HG03432 (cell line): ENCODE measurements around the gene PDXK.

Experiments
- ATAC-seq: cut with Tn5 transposase; IDR thresholded peaks from one replicate; pipeline ENCODE4 v1.9.1; 2021; ENCODE audit warnings: mild to moderate bottlenecking, moderate library complexity; ENCODE audit not compliant: unreplicated experiment

PDXK gene

DNA sequence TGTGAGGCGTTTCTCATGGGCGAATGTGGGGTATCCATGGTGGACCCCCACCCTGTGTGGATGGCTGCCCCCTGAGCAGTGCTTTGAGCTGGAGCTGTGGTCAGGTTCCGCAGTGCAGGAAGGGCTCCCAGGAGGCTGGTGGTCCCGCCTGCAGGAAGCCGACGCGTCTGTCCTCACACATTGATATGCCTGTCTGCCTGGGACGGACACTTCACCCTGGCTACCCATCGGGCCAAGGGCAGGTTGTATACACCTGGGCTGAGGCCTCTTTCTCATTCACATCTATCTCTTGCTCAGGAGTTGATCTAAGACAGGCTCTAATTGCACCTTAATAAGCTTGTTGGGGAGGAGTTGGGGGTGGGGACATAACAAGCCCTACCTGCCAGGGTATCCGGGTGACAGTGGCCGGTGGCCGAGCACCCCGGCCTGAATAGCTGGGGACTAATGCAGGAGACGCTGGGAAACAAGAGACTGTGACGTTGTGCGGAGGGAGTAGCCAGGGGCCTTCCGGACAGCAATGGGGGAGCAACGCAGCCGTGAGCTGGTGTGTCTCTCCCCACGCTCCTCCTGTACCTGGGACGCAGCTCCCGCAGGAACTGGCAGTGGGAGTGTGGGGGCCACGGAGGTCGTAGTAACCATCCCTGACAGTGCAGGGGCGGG lies 21.7 kb downstream of the PDXK start:
- no peak for ATAC-seq

DNA sequence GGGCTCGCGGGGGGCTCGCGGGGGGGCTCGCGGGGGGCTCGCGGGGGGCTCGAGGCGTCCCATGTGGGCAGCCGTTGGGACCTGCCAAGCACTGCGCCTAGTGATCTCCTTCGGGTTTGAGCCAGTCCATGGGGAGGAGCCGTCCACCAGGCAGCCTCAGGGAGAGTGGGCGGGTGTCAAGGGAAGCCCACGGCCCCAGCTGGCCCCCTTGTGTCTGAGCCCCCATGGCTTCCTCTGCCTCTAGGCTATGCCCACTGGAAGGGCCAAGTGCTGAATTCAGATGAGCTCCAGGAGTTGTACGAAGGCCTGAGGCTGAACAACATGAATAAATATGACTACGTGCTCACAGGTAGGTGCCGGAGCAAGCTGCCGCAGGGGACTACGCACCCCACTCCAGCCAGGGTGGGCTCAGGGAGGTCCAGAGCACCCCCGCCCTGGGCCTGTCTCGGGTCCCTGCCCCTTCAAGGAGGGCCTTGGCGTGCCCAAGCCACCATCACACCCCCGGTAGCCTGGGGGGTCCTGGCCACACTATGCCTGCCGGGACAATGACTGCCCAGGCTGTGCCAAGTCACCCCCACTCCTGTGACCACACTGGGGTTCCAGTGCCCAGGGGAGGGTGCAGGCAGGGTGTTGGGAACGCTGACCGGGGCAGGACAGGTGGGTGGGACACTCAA lies 22.6 kb downstream of the PDXK start:
- ATAC-seq: no peak

DNA sequence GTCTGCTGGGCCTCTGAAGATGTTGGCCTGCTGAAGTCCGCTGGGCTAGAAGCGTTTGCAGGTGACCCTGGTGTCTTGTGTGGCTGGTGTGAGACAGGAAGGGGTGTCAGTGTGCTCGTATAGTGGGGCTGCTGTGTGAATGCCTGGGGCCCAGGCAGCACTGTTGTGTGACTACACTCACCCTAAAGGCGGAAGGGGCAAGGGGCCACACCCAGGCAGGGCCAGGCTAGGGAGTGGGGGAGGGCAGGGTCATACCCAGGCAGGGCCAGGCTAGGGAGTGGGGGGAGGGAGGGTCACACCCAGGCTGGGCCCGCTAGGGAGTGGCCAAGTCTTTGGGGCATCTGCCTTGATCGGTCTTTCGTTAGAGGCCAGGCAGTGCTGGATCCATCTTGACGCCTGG lies 25.0 kb downstream of the PDXK start:
- no peak for ATAC-seq

DNA sequence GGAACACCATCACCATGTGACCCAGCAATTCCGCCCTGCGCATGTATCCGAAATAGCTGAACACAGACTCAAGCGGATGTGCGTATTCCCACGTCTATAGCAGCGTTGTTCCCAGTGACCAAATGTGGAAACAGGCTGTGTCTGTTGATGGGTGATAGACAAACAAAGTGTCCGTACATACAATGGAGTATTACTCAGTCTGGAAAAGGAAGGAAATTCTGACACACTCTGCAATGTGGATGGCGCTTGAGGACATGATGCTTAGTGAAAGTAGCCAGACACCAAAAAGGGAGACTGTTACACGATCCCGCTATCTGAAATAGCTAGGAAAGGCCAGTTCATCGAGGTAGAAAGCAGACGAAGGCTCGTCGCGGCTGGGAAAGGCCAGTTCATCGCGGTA lies 25.8 kb downstream of the PDXK start:
- ATAC-seq: no peak

DNA sequence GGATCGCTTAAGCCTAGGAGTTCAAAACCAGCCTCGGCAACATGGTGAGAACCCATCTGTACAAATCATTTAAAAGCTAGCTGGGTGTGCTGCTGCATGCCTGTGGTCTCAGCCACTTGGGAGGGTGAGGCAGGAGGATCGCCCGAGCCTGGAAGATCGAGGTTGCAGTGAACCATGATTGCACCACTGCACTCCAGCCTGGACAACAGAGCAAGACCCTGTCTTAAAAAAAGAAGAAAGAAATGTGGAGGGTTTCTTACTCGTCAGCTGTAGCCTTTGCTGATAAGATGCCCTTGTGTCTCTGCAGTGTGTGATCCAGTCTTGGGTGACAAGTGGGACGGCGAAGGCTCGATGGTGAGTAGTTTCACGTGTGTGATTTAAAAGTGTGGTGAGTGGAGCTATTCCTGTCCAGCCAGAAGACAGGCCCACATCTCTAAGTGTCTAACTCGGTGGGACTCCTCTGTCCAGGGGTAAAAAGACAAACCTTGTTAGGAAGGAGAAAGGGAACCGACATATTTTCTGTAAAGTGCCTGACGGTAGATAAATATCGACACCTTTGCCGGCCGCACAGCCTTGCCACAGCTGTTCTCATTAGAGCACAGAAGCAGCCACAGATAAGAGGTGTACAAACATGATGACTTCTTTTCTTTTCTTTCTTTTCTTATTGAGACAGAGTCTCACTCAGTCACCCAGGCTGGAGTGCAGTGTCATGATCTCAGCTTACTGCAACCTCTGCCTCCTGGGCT lies 27.0 kb downstream of the PDXK start:
- ATAC-seq: no peak

DNA sequence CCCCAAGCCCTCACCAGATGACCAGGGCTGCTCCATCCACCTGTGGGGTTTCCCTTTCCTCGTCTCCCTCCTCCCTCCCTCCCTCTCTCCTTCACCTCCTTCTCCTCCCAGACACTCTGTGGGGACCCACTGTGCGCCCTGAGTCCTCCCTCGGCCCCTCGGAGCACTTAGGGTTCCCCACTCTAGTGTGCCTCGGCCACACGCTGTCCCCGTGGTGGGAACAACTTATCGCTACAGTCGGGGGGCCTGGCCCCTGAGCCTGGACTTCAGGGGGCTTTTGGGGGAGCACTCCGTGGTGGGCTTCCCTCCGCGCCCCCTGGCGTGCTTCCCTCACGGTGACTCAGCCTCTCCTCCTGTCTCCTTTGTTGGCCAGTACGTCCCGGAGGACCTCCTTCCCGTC lies 29.7 kb downstream of the PDXK start:
- ATAC-seq: no peak

DNA sequence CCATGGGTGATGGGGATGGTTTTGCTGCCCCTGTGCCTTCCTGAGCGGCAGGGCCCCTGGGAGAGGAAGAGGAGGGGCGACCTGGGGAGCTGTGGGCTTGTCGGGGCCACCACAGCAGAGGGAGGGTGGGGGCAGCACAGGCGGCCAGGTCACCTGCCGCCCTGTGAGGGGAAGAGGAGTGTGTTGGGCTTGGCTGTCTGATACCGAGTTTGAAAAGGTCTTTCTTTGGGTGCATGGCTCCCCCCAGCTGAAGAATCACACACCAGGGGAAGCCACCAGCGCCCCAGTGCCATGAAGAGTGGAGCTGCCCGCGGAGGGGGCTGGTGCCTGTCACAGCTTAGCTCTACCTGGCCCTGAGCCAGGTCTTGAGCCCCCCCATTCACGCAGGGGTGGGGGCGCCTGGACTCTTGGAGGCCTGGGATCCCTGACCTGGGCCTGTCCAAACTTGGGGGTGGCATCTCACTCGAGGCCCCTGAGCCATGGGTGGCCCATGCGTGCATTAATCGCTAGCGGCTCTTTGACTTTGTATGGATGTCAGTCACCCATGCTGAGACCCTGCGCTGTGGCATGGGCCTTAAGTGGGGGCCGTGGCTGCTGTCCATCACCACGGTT lies 30.8 kb downstream of the PDXK start:
- no peak for ATAC-seq

DNA sequence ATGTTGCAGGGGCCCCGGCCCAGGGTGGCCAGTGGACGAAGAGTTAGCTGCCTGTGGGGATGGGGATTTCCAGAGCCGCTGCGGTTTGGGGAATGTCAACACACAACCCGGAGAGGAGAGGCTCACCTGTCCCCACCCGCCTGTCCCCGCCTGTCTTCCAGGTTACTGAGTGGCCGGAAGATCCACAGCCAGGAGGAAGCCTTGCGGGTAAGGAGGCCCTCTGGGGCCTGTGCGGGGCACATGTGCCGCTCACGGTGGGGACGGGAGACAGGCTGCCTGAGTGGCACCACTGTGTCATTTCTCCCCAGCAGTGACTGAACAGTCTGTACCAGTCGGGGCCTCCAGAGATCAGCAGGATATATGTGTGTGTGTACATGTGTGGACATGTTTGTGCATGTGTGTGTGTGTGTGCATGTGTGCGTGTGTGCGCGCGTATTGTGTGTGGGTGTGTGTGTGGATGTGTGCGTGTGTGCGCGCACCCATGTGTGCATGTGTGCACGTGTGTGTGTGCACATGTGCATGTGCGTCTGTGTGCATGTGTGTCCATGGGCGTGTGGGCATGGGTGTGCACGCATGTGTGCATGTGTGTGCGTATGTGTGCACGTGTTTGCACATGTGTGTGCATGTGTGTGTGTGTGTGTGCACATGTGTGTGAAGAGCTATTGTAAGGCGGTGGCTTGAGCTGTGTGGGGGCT lies 31.6 kb downstream of the PDXK start:
- ATAC-seq: no peak

DNA sequence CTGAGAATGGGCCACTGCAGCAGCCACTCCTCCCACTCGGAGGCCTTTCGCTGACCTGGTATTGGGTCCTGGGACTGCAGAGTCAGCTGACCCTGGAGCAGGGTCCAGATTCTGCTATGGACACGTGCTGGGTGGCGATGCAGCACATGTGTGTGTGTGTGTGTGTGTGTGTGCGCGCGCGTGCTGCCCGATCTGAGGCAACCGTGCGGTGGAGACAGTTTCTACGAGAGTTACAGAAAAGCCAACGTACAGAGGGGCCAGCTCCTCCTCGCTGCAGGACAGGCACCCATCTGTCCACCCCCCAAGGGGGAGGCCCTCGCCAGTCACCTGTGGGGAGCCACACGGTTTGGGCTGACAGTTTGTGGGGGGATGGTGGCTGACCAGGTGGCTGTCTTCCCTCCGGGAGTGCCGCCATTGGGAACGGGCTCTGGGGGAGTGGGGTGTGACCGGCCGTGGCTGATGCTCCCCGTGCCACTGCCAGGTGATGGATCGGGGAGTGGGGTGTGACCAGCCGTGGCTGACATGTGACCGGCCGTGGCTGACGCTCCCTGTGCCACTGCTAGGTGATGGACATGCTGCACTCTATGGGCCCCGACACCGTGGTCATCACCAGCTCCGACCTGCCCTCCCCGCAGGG lies 33.1 kb downstream of the PDXK start:
- no peak for ATAC-seq

DNA sequence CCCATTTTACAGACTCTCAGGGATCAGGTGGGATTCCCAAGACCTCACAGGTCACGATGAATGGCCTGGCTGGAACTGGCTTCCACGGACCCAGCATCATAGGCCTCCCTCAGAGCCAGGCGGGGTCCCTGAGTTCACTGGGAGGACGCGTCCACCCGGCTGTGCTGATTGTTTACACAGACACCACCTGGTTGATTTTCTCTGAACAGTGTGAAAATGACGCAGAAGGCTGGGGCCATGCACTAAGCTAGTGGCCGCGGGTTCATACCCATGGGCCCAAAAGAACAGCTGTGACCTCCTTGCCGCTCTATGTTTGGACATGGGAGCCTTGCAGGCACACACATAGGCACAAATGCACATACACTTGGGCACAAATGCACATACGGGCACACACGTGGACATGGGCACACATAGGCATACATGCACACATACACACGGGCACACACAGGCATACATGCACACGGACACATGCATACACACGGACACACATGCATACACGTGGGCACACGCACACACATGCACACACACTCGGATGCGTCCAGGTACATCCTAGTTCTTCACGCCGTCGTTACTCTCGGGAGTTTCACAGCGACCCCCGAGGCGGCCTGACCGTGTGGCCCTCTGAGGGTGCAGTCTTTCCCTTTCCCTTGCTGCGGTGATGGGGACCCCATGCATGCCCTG lies 34.0 kb downstream of the PDXK start:
- no peak for ATAC-seq

DNA sequence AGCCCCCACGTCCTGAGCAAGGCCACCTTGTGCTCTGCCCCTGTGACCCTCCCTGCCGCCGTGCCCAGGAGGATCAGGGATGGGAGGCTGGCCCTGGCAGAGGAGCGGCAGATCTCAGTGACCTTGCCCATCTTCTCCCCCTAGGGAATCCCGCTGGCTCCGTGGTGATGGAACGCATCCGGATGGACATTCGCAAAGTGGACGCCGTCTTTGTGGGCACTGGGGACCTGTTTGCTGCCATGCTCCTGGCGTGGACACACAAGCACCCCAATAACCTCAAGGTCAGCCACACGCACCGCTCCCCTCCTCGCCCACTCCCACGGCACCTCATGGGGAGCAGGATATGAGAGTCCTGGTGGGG lies 34.5 kb downstream of the PDXK start:
- no peak for ATAC-seq

DNA sequence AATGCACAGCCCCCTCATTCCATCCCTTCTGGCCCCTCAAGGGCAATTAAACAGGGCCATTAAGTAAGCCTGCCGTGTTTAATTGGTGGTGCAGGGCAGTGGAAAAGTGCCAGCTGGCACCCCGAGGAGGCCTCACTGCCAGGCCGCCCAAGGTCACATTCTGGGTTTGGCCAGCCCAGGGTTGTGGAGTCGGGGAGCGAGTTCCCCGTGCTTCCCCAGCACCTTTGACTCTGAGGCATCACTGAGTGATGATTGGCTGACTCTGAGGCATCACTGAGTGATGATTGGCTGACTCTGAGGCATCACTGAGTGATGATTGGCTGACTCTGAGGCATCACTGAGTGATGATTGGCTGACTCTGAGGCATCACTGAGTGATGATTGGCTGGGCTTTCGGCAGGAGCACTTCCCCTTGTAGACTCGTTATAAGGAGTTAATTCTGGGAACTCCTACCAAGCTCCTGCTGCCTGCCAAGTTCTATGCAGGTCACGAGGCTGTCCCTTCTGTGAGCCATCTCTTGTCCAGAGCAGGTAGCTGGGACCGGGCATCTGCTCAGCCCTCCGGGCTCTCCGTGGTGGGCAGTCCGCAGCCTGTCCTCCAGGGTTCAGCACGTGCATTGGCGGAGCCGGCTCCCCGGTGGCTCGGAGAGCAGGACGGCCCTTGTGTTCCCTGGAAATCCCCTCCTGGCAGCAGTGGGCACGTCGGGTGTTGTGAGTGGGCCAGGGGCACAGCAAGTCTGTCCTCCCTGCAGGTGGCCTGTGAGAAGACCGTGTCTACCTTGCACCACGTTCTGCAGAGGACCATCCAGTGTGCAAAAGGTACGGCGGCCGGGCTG lies 36.2 kb downstream of the PDXK start:
- ATAC-seq: no peak

DNA sequence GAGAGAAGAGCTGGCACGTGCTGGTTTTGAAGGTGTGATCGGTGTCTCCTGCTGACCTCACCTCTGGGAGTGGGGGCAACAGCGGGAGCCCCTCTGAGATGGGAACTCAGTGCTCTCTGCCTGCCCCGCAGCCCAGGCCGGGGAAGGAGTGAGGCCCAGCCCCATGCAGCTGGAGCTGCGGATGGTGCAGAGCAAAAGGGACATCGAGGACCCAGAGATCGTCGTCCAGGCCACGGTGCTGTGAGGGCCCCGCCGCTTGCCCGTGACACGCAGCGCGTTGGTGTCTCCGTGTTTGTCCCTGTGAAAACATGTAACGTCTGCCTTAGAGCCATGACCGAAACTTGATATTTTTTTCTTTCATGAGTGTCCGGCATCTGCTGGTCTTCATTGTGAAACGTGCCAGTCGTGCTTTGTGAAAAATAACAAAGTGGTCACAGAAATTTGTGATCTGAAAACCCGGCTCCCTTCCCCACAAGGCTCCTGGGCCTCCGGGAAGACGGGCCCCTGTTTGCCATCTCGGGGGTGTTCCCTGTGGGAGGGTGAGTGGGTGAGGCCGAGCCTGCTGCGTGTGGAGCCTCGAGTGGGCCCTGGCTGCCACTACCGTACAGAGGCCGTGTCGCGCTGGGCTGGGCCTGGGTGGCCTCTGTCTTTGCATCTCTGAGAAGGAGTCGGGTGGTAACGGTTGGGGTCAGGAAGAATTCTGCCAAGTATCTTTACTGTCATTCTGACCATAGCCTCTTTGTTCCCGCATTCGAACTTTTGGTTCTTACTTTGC lies 37.1 kb downstream of the PDXK start:
- no peak for ATAC-seq

DNA sequence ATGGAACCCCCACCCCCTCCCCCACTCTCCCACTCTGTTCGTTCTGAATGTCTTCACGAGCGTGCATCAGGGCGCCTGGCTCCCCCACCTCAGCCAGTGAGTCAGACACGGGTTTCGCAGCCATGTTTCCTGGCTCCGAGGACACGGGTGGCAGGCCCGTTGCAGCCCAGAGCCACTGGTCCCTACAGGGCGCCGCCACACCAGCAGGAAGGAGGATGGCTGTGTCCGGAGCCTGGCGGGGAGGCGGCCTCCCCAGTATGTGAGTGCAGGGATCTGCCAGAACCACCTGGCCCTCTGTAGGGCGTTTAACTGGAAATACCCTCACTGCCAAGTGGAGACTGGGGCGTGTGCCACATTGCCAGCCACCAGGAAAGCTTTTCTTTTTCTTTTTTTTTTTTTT lies 38.7 kb downstream of the PDXK start:
- ATAC-seq: no peak

DNA sequence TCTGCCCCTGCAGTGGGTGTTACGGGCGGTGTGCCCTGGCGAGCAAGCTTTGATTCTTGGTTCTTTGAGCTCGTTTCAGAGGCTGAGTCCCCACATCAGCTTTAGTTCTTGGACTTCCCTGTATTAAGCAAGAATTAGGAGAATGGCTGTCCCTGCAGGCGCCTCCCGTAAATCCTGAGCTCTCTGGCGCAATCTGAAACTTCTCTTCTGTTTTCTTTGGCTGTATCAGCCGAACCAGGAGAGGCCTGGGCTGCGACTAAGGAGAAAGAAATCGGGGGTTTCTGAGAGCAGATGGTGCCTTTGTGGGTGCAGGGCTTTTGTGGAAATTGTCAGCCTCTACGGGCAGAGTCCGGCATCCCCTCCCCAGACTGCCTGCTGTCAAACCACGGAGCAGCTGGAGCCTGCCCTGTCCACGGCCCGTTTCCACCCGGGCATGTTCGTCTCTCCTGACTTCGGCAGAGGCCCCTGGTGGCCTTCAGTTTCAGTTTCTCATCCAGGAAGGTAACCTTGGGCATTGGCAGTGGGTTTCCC lies 39.2 kb downstream of the PDXK start:
- ATAC-seq: no peak

DNA sequence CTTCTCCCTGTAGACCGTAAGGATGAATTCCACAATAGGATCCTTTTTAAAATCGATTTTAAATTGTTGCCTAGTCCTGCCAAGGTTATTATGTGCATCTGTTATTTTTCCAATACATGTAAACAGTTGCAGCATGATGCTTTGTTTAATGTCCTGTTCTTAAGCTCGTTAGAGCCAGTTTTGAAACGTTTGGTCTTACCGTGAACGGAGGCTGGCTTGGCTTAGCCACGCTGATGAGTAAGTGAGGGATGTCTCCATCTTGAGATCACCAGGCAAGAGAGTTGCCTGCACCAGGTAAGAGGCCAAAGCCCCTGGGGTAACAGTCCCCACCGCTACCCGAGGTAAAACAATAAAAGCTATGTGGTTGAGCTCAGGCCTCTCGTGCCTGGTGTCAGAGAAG lies 39.9 kb downstream of the PDXK start:
- ATAC-seq: no peak

DNA sequence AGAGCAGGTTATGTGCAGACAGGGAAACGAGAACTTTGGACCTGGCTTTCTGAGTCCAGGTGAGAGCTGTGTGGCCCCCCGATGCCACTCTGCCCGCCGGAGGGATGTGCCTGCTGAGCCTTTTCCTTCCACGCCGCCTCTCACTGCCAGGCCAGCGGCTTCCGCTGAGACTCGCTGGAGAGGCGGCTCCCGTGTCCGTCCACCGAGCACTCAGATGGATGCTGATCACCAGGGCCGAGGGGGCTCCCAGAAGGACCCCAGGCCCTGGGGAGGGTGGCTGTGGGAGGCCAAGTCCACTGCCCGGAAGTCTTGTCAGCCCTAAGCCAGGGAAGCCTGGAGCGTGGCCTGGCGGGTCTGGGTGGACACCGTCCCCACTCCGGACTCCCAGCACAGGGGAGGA lies 40.7 kb downstream of the PDXK start:
- no peak for ATAC-seq

DNA sequence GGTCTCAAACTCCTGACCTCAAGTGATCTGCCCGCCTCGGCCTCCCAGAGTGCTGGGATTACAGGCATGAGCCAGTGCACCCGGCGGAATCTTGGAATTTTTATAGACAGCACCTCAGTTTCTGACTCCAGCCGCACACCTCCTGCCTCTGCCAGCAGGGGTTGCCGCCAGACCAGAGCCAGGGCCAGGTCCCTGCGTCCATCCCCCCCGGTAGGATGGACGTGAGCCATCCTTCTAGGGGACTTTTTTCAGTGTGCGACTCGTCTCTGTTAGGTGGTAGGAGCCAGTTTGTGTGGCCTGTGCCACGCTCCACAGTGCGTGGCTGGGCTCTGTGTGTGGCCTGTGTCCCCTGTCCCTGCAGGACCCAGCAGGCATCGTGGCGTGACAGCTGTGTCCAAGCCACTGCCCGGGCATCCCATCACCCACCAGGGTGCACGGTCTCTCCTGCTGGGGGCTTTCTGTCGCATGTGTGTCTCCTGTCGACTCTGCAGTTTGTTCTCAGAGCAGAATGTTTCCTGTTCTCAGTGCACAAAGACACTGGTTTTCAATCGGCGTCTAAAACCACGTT lies 41.5 kb downstream of the PDXK start:
- no peak for ATAC-seq
